ENCODE measurements around the gene CD300E.
"Not testable (repeated sequence)": the region's sequence is repeated elsewhere in the genome, so short reads cannot be mapped to it uniquely, and the experiment has no call there.

The CD300E gene

DNA sequence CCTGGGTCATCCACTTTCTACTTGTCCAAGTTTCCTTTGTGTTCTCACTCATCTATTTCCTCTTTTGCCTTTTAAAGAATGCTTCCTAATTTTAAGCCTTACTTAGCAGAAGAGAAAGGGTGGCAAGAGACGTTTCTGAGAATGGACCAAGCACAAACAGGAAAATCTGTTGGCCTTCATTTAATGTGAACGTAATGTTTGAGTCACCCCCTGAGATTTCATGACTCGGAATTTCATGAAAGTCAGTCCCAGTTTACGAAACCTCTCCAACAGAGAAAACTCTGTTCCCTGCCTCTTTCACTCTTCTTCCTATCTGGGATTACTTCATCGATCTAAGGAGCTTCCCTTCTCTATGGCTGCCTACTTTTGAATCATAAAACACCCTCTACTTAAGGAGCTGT lies at the start of gene CD300E:
TSS of gene CD300E (minus strand) at position 46 of the 401 bp plus-strand sequence. CDS start 117 bp downstream, outside the sequence.
- no peak for DNase-seq

GRCh38 chr17:74671031-74671771 lies 47.7 kb upstream of the CD300E start:
- DNase-seq = peak; percentile 35

GRCh38 chr17:74670329-74670728 lies 46.8 kb upstream of the CD300E start:
- no peak for DNase-seq

DNA sequence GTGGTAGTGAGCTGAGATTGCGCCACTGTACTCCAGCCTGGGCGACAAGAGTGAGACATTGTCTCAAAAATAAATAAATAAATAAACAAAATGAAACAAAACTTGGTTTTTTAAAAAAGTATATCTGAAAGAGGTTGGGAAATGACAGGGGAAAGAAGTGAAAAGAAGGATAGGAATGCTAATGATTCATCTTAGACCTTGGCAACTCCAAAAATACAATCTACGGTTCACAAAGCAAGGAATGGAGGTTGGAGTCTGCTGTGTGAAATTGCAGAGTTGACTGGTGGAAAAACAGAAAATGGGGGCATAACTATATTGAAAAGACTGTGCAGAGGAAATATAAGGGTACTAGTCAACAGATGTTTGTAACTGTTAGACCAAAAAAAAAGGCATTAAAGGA lies 40.0 kb upstream of the CD300E start:
- no peak for DNase-seq

GRCh38 chr17:74659889-74660288 lies 36.4 kb upstream of the CD300E start:
- DNase-seq = no peak

DNA sequence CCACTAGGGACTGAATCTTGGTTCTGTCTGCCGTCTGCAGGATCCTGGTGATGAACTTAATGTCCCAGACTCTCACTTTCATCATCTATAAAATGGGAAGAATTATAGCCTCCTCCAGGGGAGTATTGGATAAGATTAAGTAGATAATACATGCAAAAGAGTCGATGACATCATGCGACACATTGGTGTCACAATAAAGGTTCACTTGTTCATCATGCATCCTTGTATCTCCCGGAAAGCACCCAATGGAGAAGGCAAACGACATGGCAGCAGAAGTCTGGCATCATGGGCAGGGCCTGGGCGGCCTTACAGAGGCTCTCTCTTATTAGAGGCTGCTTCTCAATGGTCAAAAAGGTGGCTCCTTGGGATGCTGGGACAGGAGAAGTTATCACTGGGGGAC lies 35.1 kb upstream of the CD300E start:
- no peak for DNase-seq

DNA sequence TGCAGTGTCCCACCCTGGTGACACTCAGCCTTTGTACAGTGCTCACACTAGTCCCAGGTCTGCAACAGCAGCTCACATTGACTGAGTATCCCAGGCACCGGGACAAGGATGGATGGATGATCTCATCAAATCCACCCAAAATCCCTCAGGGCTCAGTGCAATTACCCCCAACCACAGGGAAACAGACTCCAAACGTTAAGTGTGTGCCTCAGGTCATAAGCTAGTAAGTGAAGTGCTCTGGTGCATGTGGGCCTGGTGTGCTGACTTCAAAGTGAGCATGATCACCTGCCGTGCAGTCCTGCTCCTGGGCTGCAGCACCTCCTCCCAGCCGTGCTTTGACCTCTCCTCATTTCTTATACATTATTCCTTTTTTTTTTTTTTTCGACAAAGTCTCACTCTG lies 31.2 kb upstream of the CD300E start:
- no peak for DNase-seq

- no peak for DNase-seq
Measured at GRCh38 chr17:74652020-74652419, 28.5 kb upstream of the CD300E start.

DNA sequence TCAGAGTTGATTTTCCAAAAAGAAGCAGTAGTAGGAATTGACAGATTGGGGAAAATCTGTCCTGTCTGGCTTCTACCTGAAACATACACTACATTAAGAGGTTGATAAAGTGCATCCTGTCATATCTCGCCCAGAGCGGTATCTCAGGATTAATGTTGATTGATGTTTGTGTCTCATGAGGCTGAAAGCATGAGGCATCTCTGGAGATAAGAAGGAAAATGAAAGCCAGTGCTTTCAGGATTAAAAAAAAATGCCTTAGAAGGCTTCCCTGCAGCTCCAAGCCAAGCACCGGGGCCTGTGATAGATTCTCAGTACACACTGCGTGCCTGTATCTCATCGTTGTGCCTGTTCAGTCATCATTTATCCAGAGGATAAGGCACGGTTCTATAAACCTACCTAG lies 26.4 kb upstream of the CD300E start:
- no peak for DNase-seq

GRCh38 chr17:74647871-74648672 lies 24.5 kb upstream of the CD300E start:
- no peak for DNase-seq

GRCh38 chr17:74646231-74646630 lies 22.7 kb upstream of the CD300E start:
- DNase-seq = no peak

DNA sequence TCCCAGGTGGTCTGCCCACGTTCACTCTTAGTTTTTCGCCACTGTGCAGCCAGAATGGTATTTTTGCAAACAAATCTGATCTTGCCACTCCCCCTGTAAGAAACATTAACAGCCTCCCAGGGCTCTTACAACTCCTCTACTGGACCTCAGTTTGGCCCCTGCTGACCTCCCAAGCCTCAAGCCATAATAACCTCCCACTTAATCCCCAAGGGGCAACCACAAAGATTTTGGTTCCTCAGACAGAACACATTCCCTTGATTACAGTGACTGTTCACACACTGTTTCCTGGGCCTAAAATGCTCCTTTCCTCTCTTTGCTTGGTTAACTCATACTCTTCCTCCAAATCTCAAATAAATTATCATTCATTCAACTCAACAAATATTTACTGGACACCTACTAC lies 21.5 kb upstream of the CD300E start:
- no peak for DNase-seq

- no peak for DNase-seq
Measured at GRCh38 chr17:74644419-74644818, 20.9 kb upstream of the CD300E start.

GRCh38 chr17:74643826-74644225 lies 20.3 kb upstream of the CD300E start:
- DNase-seq = no peak

- DNase-seq = no peak
Measured at GRCh38 chr17:74642995-74643394, 19.5 kb upstream of the CD300E start.

DNA sequence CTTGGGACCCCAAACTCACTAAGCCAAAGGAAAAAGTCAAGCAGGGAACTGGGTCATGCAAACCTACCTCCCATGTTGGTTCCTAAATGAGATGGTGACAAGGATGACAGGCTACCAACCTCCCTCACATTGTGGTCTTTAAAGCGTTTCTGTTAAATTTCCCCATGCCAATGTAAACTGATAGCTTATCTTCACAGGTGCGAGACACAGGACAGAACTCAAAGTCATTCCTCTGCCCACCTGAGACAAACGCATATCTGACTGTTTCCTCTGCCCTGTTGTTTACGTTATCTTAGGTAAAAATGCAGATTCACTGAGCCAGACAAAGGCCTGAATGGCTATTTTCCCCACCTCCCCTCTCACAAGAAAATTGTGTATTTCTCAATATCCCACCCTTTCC lies 19.0 kb upstream of the CD300E start:
- DNase-seq = no peak

GRCh38 chr17:74641958-74642298 lies 18.4 kb upstream of the CD300E start:
- no peak for DNase-seq

DNA sequence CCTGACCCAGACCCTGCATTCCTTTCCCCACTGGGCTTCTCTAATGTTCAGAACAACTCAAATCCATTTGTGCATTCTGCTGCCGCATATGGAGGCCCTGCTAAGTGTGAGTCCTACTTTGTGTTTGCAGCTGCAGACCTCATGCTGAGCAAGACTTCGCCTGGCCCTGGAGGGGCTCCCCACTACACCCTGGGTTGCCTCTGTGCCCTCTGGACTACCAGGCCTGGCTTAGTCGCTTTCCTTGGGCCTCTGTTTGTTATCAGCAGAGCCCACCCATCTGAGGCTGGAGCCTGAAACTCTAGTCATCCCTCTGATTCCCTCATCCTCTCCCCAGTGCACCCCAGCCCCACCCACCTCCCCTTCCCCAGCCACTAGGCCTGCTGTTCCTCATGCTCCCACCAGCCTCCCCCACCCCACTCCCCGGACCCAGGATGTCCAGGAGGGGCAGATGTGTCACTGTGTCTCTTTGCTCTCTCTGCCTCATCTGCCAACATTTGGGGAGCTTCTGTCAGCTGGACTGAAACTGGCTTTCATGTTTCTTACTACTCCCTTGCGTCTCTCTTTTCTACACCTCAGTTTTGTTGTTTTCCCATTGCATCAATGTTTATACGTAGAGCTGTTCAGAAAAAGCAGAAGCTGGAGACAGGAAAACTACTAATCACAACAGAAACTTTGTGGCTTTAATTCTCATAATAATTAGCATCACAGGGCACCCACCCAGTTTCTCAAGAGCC lies 17.9 kb upstream of the CD300E start:
- DNase-seq = no peak

- DNase-seq = no peak
Measured at GRCh38 chr17:74639704-74640151, 16.2 kb upstream of the CD300E start.

GRCh38 chr17:74637926-74638325 lies 14.4 kb upstream of the CD300E start:
- no peak for DNase-seq

DNA sequence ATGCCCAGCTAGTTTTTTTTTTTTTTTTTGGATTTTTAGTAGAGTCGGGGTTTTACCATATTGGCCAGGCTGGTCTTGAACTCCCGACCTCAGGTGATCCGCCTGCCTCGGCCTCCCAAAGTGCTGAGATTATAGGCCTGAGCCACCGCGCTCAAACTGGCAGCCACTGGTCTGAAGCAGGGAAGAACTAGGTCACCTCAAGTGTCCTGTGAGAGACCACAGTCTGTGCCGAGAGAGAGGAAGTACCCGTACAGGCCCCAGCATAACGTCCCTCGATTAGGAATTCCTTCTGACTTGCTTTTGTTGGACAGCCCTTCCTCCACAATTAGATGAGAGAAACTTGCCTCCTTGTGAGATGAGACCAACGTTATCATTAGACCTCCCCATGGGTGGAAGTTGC lies 13.7 kb upstream of the CD300E start:
- DNase-seq = no peak

DNA sequence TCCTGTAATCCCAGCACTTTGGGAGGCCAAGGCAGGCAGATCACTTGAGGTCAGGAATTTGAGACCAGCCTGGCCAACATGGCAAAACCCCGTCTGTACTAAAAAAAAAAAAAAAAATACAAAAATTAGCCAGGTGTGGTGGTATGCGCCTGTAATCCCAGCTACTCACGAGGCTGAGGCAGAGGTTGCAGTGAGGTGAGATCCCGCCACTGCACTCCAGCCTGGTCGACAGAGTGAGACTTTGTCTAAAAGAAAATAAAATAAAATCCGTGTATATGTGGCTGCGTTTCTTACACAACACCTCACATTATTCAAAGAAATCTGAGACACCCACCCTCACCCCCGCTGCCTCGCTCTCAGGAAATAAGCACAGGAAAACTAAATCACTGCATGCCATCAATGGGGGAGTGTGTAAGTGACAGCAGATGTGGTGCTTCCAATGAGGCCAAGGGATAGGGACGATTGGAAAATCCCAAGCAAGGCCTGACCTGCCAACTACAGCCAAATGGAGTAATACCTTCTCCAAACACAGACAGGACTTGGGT lies 13.1 kb upstream of the CD300E start:
- DNase-seq = not testable (repeated sequence)

DNA sequence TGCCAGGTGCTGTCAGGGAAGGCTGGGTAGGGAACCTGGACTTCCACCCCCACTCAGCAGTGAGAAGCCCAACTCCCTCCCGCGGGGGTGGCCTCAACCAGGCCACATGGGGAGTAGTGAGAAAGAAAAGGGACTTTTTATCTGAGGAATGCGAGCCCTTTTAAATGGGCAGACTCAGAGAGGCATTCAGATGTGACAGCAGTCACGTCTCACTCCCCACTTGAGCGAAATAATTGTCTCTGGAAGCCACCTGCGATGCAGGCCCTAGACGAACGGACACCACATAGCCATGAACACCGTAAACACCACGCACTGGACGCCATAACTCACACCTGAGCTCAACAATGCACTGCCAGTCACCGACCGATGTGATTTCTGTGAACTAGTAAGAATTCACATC lies 11.9 kb upstream of the CD300E start:
- no peak for DNase-seq
